Smooth muscle cell (in vitro differentiated cells): ENCODE data around the gene TP53INP2. TPM values are rescaled to one million over a fixed set of nuclear protein-coding genes. Genes with fewer than 3 reads are reported as not detected.

Experiments used
- DNase-seq: peaks from one replicate; lab custom pipeline; 2025; ENCODE audit not compliant: unreplicated experiment; lab: John Stamatoyannopoulos, UW
- H2AFZ ChIP-seq: fragments of 200-600 bp; sonication (generic); 2 replicates; pipeline ENCODE4 v1.6.0; 2016; ENCODE audit warnings: antibody characterized with exemption, low read depth, mild to moderate bottlenecking
- H3F3A ChIP-seq: fragments of 200-600 bp; sonication (generic); 2 replicates; pipeline ENCODE4 v1.6.0; 2017; ENCODE audit warnings: antibody characterized with exemption, low read depth
- H3K27ac ChIP-seq: fragments of 200-600 bp; sonication (generic); 2 replicates; pipeline ENCODE4 v1.5.1; 2016; ENCODE audit warnings: low read depth, mild to moderate bottlenecking
- H3K27me3 ChIP-seq: fragments of 200-600 bp; sonication (generic); 2 replicates; pipeline ENCODE4 v1.6.1; 2016; ENCODE audit warnings: low read depth, mild to moderate bottlenecking
- H3K36me3 ChIP-seq: fragments of 200-600 bp; sonication (generic); 2 replicates; pipeline ENCODE4 v1.5.1; 2016; ENCODE audit warnings: low read depth
- H3K4me1 ChIP-seq: fragments of 200-600 bp; sonication (generic); 2 replicates; pipeline ENCODE4 v1.5.1; 2016; ENCODE audit warnings: low read depth
- H3K4me2 ChIP-seq: fragments of 200-600 bp; sonication (generic); 2 replicates; pipeline ENCODE4 v1.6.0; 2016; ENCODE audit warnings: mild to moderate bottlenecking
- H3K4me3 ChIP-seq: fragments of 200-600 bp; sonication (generic); 2 replicates; pipeline ENCODE4 v1.5.1; 2016; ENCODE audit warnings: mild to moderate bottlenecking
- H3K79me2 ChIP-seq: fragments of 200-600 bp; sonication (generic); 2 replicates; pipeline ENCODE4 v1.6.0; 2016; ENCODE audit warnings: low read depth, mild to moderate bottlenecking
- H3K9ac ChIP-seq: fragments of 200-600 bp; sonication (generic); 2 replicates; pipeline ENCODE4 v1.6.0; 2016; ENCODE audit warnings: low read depth
- H3K9me3 ChIP-seq: fragments of 200-600 bp; sonication (generic); replicated peaks from 2 replicates; pipeline ENCODE4 v1.5.1; 2016; ENCODE audit warnings: low read depth
- H4K20me1 ChIP-seq: fragments of 200-600 bp; sonication (generic); 2 replicates; pipeline ENCODE4 v1.6.0; 2016; ENCODE audit warnings: low read depth
- CTCF ChIP-seq: fragments of 200-600 bp; sonication (generic); IDR thresholded peaks from 2 replicates; pipeline ENCODE4 v1.5.1; 2017; ENCODE audit warnings: borderline replicate concordance, mild to moderate bottlenecking, antibody characterized with exemption; ENCODE audit not compliant: insufficient read depth, poor library complexity, severe bottlenecking
- WGBS: methylation state at CpG from one replicate; pipeline ENCODE4 v1.1.7; 2016; ENCODE audit warnings: low lambda C conversion rate; 5-methylcytosine and 5-hydroxymethylcytosine counted together
- polyA plus RNA-seq: library from polyadenylated mRNA; unstranded; fragments of >200 nt; fragmentation: Nextera tagmentation; extraction: Ambion mirVana; gene quantifications from 2 replicates; pipeline ENCODE4 v1.2.1, GENCODE V29; 2016
- total RNA-seq: library from RNA; depleted of rRNA; stranded (reverse); fragments of >200 nt; gene quantifications from 2 replicates; pipeline ENCODE4 v1.2.3, GENCODE V29; 2014

Gene TP53INP2
- total and polyA plus RNA-seq, 2 experiments from 2014 or later: 13.1 to 15.9 TPM

GRCh38 chr20:34705397-34706301, 1.5 kb downstream of the TP53INP2 start:
- no peak overlapping the region for H3K4me3 ChIP-seq
- H4K20me1 ChIP-seq: peaks cover 28% of the 10 kb centered on the region
- no peaks in the 10 kb centered on the region for H3F3A ChIP-seq
- DNase-seq: no peak
- no peaks in the 10 kb centered on the region for H3K9me3 ChIP-seq
- peaks cover 9% of the 10 kb centered on the region for H3K4me1 ChIP-seq
- peak overlapping the region; percentile 100 for H3K27ac ChIP-seq
- H3K9ac ChIP-seq: no peak overlapping the region
- no peak overlapping the region for H2AFZ ChIP-seq
- WGBS: 70% methylated on average over 6 of the region's 6 CpGs
- no peaks in the 10 kb centered on the region for H3K79me2 ChIP-seq
- H3K36me3 ChIP-seq: no peaks in the 10 kb centered on the region
- H3K27me3 ChIP-seq: no peaks in the 10 kb centered on the region
- no peak for TF ChIP-seq CTCF
- peak overlapping the region; percentile 91 for H3K4me2 ChIP-seq

- 88% methylated on average over 1 of the region's 1 CpG for WGBS
- Histone ChIP-seq H3K4me3 (no peak overlapping the region), H3K27ac (no peak overlapping the region), H3K36me3 (no peaks in the 10 kb centered on the region), H3K27me3 (no peaks in the 10 kb centered on the region), H2AFZ (no peak overlapping the region), H3K4me2 (no peak overlapping the region), H3F3A (no peaks in the 10 kb centered on the region), H3K9me3 (no peaks in the 10 kb centered on the region), H4K20me1 (peaks cover 29% of the 10 kb centered on the region), H3K9ac (no peak overlapping the region), H3K4me1 (peaks cover 9% of the 10 kb centered on the region), H3K79me2 (no peaks in the 10 kb centered on the region)
- DNase-seq: no peak
- no peak for TF ChIP-seq CTCF
Measured at GRCh38 chr20:34706302-34706875, 2.2 kb downstream of the TP53INP2 start.

GRCh38 chr20:34706912-34707784, 3.0 kb downstream of the TP53INP2 start:
- 93% methylated on average over 3 of the region's 3 CpGs for WGBS
- Histone ChIP-seq H3K27me3 (no peaks in the 10 kb centered on the region), H3K9me3 (no peaks in the 10 kb centered on the region), H3K4me2 (no peak overlapping the region), H3F3A (no peaks in the 10 kb centered on the region), H3K27ac (no peak overlapping the region), H3K79me2 (no peaks in the 10 kb centered on the region), H2AFZ (no peak overlapping the region), H3K4me1 (peaks cover 9% of the 10 kb centered on the region), H4K20me1 (peaks cover 36% of the 10 kb centered on the region), H3K36me3 (no peaks in the 10 kb centered on the region), H3K9ac (no peak overlapping the region), H3K4me3 (no peak overlapping the region)
- TF ChIP-seq CTCF: no peak
- DNase-seq: no peak
